HG03060 (cell line): ENCODE measurements around the gene KIRREL3.
A peak's percentile ranks its signal among the peaks of the same experiment; 100 is the strongest.

Source experiments
- ATAC-seq: cut with Tn5 transposase; IDR thresholded peaks from one replicate; pipeline ENCODE4 v1.9.1; 2021; ENCODE audit warnings: low read depth, moderate number of reproducible peaks; ENCODE audit not compliant: unreplicated experiment

KIRREL3 gene

DNA sequence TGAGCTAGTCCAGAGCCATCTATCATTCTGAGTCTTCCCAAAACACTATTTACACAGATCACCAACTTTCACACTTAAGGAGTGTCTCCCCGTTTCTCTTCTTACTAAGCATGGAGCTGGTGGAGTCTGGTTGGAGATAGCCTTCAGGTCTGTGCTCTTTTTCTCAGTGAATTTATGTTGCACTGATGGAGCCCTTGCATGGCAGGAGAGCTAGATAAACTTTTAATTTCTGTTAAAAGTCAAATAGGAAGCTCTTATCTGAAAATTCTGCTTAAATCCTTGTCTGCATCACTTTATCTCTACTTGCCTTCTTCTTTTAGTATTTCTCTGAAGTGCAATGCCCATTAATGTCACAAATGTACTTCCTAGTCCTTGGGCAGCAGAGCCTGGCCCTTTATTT lies 581.7 kb downstream of the KIRREL3 start:
- ATAC-seq = no peak

DNA sequence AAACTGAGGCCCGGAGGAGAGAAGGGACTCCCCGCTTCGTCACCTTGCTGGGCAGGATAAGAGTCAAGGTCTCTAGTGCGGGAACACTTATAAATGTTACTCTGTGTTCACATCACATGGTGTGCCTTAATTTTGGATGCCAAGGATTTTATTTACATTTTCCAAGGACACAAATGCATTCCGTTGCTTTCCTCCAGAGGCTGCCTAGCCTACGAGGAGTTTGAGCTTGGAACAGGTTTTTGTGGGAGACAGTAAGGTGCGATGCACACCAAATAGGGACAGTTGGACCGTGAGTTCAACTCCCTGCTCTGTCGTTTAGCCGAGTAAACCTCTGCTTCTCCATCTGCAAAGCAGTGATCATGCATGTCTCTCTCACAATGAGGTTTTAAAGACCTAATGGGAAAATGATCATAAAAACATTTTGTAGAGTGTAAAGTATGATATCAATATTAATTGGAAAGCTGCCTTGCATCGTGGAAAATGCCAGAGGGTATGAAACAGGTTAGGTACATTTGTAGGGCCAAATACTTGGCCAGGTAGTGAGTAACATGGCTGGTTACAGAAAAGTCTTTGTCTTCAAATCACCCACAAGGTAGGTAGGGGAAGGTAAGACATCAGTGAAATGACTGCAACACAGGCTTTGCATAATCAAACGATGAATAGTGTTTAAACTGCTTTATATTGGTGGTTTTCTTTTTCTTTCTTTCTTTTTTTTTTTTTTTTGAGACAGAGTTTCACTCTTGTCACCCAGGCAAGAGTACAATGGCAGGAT lies 583.3 kb downstream of the KIRREL3 start:
- ATAC-seq = no peak

DNA sequence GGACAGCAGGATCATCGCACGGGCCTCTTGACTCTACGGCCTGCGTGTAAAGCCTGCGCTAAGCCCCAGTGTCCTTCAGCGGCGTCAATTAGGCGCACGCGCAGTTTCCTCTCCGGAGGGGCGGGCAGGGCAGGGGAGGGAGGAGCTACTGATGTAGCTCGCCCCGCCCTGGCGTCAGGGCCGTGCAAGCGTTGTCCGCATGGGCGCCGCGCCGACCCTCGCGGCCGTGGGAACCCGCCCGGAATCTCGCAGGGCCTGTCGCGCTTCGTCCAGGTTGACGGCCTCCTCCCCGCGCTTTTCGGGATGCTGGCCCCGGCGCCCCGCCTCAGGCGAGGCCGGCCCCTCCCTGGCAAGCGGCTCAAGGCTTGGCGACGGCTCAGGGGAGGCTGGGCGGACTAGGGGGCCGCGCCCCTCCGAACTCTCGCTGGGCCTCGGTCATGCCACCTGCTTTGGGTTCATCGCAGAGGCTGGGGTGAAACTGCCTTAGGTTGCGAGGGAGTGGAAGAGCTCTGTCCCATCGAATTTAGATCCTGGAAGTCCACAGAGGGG lies 584.0 kb downstream of the KIRREL3 start:
- ATAC-seq = peak; percentile 51

DNA sequence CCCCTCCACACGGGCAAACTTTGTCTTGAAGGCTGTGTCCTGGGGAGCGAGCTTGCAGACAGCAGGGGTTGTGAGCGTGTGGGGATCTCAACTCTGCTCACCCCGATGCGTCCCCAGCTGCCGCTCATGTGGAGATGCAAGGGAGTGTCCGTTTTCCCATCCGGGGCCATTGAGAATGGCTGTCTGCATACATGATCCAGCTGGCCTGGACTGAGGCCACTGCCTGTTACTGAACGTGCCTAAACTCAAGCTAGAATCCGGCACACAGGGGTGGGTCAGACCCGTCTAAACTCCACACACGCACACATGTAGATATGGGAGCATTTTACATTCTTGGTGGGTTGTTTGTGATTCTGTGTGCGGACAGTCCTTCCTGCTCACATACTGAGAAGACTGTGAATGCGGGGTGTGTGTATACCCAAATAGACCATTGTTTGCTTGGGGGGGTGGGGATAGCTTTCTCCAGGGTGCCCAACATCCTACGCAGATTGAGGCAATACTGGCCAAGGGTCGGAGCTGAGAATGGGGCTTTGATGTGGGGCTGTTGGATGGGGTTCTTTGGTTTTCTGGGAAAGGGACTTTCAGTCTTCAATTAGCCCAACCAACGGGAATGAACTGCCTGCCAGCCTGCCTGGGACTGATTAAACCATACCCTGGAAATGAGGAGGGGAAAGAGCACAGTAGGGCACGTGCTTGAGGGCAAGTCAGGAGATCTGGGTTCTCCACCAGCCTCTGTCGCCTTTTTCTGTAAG lies 584.7 kb downstream of the KIRREL3 start:
- no peak for ATAC-seq

GRCh38 chr11:126415128-126415527 lies 585.4 kb downstream of the KIRREL3 start:
- no peak for ATAC-seq

GRCh38 chr11:126414615-126415014 lies 586.0 kb downstream of the KIRREL3 start:
- no peak for ATAC-seq

DNA sequence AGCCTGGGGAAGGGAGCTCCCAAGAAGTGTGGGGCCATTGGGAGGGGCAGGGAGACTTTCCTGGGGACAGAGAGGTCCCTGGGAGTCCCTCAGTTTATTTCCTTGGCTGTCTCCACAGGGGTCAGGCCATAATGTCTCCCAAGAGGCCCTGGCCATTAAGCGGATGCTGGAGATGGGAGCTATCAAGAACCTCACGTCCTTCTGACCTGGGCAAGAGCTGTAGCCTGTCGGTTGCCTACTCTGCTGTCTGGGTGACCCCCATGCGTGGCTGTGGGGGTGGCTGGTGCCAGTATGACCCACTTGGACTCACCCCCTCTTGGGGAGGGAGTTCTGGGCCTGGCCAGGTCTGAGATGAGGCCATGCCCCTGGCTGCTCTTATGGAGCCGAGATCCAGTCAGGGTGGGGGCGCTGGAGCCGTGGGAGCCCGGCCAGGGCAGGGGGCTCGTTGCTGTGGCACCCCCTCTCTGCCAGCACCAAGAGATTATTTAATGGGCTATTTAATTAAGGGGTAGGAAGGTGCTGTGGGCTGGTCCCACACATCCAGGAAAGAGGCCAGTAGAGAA lies 586.6 kb downstream of the KIRREL3 start:
- no peak for ATAC-seq

DNA sequence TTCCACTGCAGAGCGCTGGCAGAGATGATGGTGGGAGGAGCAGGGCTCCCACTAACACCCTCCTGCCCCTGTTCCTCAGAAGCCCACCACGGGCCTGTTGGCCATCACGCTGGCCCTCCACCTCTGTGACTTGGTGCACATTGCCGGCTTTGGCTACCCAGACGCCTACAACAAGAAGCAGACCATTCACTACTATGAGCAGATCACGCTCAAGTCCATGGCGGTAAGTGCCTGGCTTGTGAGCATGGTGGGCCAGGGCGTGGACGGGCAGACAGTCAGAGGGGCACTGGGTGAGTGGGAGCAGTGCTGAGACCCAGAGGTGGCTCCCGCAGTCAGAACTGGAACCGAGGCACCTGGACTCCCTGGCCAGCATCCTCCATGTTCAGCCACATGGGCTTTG lies 587.1 kb downstream of the KIRREL3 start:
- no peak for ATAC-seq

DNA sequence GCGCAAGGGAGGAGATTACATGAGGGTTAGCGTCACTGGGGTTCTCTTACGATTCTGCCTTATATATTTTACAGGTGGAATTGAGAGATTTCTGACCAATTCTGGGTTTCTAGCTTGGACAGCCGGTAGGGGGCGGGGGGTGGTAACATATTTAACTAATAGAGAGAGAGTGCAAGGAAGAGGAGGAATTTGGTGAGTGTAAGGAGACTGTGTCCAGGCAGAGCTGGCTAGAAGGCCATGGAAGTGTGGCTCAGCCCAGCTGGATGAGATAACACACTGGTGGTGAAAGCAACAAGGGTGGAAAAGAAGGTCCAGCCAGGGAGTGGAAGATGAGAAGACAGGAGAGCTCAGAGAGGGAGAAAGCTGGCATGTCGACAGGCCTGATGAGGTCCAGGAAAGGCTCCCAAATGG lies 588.6 kb downstream of the KIRREL3 start:
- ATAC-seq = no peak

- no peak for ATAC-seq
Measured at GRCh38 chr11:126410649-126411048, 589.9 kb downstream of the KIRREL3 start.

GRCh38 chr11:126409620-126409985 lies 591.0 kb downstream of the KIRREL3 start:
- no peak for ATAC-seq

- ATAC-seq = no peak
Measured at GRCh38 chr11:126408901-126409619, 591.5 kb downstream of the KIRREL3 start.

DNA sequence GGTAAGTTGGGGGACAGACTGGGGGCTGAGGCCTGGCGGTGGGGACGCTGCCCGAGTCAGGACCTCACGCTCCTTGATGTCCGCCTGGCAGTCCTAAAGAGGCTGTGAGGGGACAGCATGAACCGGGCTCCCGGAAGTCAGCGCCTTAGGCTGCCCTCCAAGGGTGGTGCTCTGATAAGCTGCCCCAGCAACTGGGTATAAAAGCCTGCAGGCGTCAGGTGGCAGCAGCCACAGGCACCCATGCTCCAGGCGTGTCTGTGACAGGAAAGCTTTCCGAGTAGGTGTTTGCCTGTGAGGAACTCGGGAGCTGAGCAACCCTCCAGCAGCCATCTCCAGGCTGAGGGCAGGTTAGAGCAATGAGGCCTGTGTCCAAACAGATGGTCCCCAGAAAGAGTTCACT lies 592.1 kb downstream of the KIRREL3 start:
- no peak for ATAC-seq

- ATAC-seq = no peak
Measured at GRCh38 chr11:126407682-126408288, 592.8 kb downstream of the KIRREL3 start.

GRCh38 chr11:126407101-126407521 lies 593.5 kb downstream of the KIRREL3 start:
- no peak for ATAC-seq

DNA sequence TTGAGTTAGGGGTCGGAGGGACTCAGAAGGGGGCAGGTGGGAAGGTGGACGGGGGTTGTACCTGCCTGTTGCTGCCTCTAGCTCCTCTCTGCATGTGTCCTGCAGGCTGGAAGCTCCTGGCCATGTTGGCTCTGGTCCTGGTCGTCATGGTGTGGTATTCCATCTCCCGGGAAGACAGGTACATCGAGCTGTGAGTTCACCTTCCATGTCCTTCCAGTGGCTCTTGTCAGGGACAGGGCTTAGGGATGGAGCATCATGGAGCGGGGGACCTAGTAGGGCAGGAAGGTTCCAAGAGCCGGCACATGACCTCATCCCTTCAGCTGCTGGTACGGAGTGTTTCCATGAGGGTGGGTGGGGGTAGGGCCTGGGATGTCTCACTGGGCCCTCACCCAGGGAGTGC lies 594.2 kb downstream of the KIRREL3 start:
- ATAC-seq = no peak

DNA sequence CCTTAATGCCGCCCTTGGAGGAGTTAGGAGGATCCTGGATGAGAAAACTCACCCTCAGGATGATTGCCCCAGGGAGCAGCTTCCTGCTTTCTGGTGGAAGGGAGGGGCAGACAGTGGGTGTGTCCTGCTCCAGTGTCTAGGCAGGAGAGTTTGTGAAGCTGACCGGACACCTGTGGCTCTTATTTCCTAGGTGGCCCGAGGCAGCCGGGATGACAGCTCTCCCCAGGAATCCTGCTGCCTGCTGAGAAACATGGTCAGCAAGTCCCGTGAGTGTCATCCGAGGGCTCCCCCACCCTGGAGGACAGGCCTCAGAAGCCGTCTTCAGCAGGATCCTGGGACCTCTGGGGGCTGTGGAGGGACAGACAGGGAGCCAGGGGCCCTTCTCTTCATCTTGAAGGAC lies 594.7 kb downstream of the KIRREL3 start:
- ATAC-seq = no peak

DNA sequence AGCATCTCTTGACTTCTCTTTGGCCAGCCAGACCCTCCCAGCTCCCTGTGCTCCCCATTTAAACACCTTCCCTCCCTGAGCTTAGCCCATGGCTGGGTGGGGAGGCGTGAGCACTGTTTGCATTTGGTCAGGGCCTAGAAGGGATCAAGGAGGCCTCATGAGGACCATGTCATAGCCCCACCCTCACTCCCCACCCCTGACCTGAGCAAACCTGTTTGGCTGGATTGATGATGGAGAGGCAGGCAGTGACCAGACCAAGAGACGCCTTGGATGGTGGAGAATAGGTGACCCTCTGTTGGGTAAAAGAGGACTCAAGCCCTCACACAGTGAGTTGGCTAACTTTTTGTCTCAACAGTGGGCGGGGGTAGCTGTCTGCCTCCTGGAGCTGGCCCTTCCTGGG lies 595.2 kb downstream of the KIRREL3 start:
- no peak for ATAC-seq

GRCh38 chr11:126404367-126404766 lies 596.2 kb downstream of the KIRREL3 start:
- ATAC-seq = no peak

GRCh38 chr11:126403658-126404057 lies 596.9 kb downstream of the KIRREL3 start:
- peak; percentile 93 for ATAC-seq
